ENCODE measurements around the gene ANKRD26. TPM values are rescaled to one million over a fixed set of nuclear protein-coding genes. Genes with fewer than 3 reads are reported as not detected.

The ANKRD26 gene
- total RNA-seq, 1 experiment from 2014 or later: 15.2 TPM

GRCh38 chr10:26981232-26981824, 119.0 kb downstream of the ANKRD26 start:
- Histone ChIP-seq H3K27ac (ENCODE audit: low read depth, low read length, poor library complexity, severe bottlenecking) (no peak overlapping the region), H3K4me1 (ENCODE audit: insufficient read depth, low read length, poor library complexity, severe bottlenecking) (no peaks in the 10 kb centered on the region), H3K9me3 (ENCODE audit: low read depth, low read length, poor library complexity, severe bottlenecking) (no peaks in the 10 kb centered on the region), H3K27me3 (replicated peaks; ENCODE audit: insufficient read depth, low read depth, low read length, poor library complexity) (no peaks in the 10 kb centered on the region), H3K36me3 (ENCODE audit: insufficient read depth, low read length, poor library complexity, severe bottlenecking) (no peaks in the 10 kb centered on the region), H3K4me3 (ENCODE audit: low read depth, low read length, poor library complexity, severe bottlenecking) (no peak overlapping the region)
- no TSS peak for BruUV-seq (replicated peaks)
- CTCF ChIA-PET: no interaction called here
- POLR2A ChIA-PET (ENCODE audit: low non-redundant PET): no interaction called here
- no peak for TF ChIP-seq CTCF (conservative IDR thresholded peaks at IDR 0.05; ENCODE audit: low read depth, low read length)
- TF ChIP-seq EZH2 (IDR thresholded peaks at IDR 0.05; ENCODE audit: borderline replicate concordance, low read depth, low read length, poor library complexity, severe bottlenecking): no peak
- intact Hi-C loops (cut with micrococcal nuclease; ENCODE audit: unreplicated experiment): no loop called here
- no peak for DNase-seq (ENCODE audit: low spot score)

- BruUV-seq (replicated peaks): no TSS peak
- TF ChIP-seq EZH2 (IDR thresholded peaks at IDR 0.05; ENCODE audit: borderline replicate concordance, low read depth, low read length, poor library complexity, severe bottlenecking) (no peak), CTCF (conservative IDR thresholded peaks at IDR 0.05; ENCODE audit: low read depth, low read length) (no peak)
- POLR2A ChIA-PET (ENCODE audit: low non-redundant PET): no interaction called here
- Histone ChIP-seq H3K36me3 (ENCODE audit: insufficient read depth, low read length, poor library complexity, severe bottlenecking) (no peaks in the 10 kb centered on the region), H3K4me1 (ENCODE audit: insufficient read depth, low read length, poor library complexity, severe bottlenecking) (no peaks in the 10 kb centered on the region), H3K4me3 (ENCODE audit: low read depth, low read length, poor library complexity, severe bottlenecking) (no peak overlapping the region), H3K27me3 (replicated peaks; ENCODE audit: insufficient read depth, low read depth, low read length, poor library complexity) (no peaks in the 10 kb centered on the region), H3K27ac (ENCODE audit: low read depth, low read length, poor library complexity, severe bottlenecking) (no peak overlapping the region), H3K9me3 (ENCODE audit: low read depth, low read length, poor library complexity, severe bottlenecking) (no peaks in the 10 kb centered on the region)
- intact Hi-C loops (cut with micrococcal nuclease; ENCODE audit: unreplicated experiment): no loop called here
- no peak for DNase-seq (ENCODE audit: low spot score)
- CTCF ChIA-PET: no interaction called here
These were observed 121.8 kb downstream of the ANKRD26 start for GRCh38 chr10:26978519-26978918.

- DNase-seq (ENCODE audit: low spot score): no peak
- TF ChIP-seq CTCF (conservative IDR thresholded peaks at IDR 0.05; ENCODE audit: low read depth, low read length): no peak
- no peak for TF ChIP-seq EZH2 (IDR thresholded peaks at IDR 0.05; ENCODE audit: borderline replicate concordance, low read depth, low read length, poor library complexity, severe bottlenecking)
- no peaks in the 10 kb centered on the region for H3K27me3 ChIP-seq (replicated peaks; ENCODE audit: insufficient read depth, low read depth, low read length, poor library complexity)
- no peaks in the 10 kb centered on the region for H3K9me3 ChIP-seq (ENCODE audit: low read depth, low read length, poor library complexity, severe bottlenecking)
- POLR2A ChIA-PET (ENCODE audit: low non-redundant PET): no interaction called here
- H3K4me1 ChIP-seq (ENCODE audit: insufficient read depth, low read length, poor library complexity, severe bottlenecking): no peaks in the 10 kb centered on the region
- CTCF ChIA-PET: no interaction called here
- H3K36me3 ChIP-seq (ENCODE audit: insufficient read depth, low read length, poor library complexity, severe bottlenecking): no peaks in the 10 kb centered on the region
- no peak overlapping the region for H3K4me3 ChIP-seq (ENCODE audit: low read depth, low read length, poor library complexity, severe bottlenecking)
- H3K27ac ChIP-seq (ENCODE audit: low read depth, low read length, poor library complexity, severe bottlenecking): no peak overlapping the region
- no TSS peak for BruUV-seq (replicated peaks)
- intact Hi-C loops (cut with micrococcal nuclease; ENCODE audit: unreplicated experiment): no loop called here
These were observed 122.7 kb downstream of the ANKRD26 start for GRCh38 chr10:26977635-26978034.

All from A673 (cell line).